HepG2 (cell line): ENCODE data around the gene TLCD3B. TPM values are rescaled to one million over a fixed set of nuclear protein-coding genes. Genes with fewer than 3 reads are reported as not detected.

Experiments used
- EP300 ChIP-seq, 3 experiments: sonication (generic) in 1 of 3; formaldehyde crosslinking in 1 of 3; IDR thresholded peaks; 2 replicates each; pipeline versions ENCODE4 v1.5.1 to v1.6.1; 2011 to 2020; ENCODE audit warnings: low read depth in 2 of 3, low read length in 2 of 3, borderline replicate concordance in 1 of 3, improper control_type of control experiment in 1 of 3, mild to moderate bottlenecking in 1 of 3, missing genetic modification reagents in 1 of 3, moderate library complexity in 1 of 3
- HOXA5 ChIP-seq: sonication (generic); formaldehyde crosslinking; IDR thresholded peaks from 2 replicates; pipeline ENCODE4 v1.4.0; 2020; ENCODE audit warnings: missing genetic modification reagents
- NR1H2 ChIP-seq: sonication (generic); formaldehyde crosslinking; IDR thresholded peaks from 2 replicates; pipeline ENCODE4 v1.8.1; 2022; ENCODE audit warnings: low read depth, missing genetic modification reagents, borderline replicate concordance
- ZBTB3 ChIP-seq: sonication (generic); formaldehyde crosslinking; IDR thresholded peaks from 2 replicates; pipeline ENCODE4 v1.4.0; 2020; ENCODE audit warnings: low read depth, mild to moderate bottlenecking, moderate library complexity, missing genetic modification reagents, borderline replicate concordance
- ZMYM3 ChIP-seq: sonication (generic); formaldehyde crosslinking; IDR thresholded peaks from 2 replicates; pipeline ENCODE4 v1.5.1; 2020; ENCODE audit warnings: mild to moderate bottlenecking, missing genetic modification reagents
- ZNF138 ChIP-seq: sonication (generic); formaldehyde crosslinking; IDR thresholded peaks from 2 replicates; pipeline ENCODE4 v1.5.0; 2020; ENCODE audit warnings: mild to moderate bottlenecking, low read depth, missing genetic modification reagents
- ZNF3 ChIP-seq: IDR thresholded peaks from 2 replicates; pipeline ENCODE4 v1.7.0; 2017; ENCODE audit warnings: inconsistent platforms
- polyA plus RNA-seq, 8 experiments: library from polyadenylated mRNA; depleted of rRNA in 3 of 8; stranded (reverse) in 7 of 8; unstranded in 1 of 8; fragments of >200 nt; fragmentation: Illumina TruSeq in 4 of 8; extraction: Trizol in 4 of 8; gene quantifications; 2 replicates each; pipeline versions ENCODE4 v1.2.1 to v1.2.3, GENCODE V29; 2011 to 2016; ENCODE audit warnings: low read depth in 4 of 8, missing spikeins in 1 of 8, mixed read lengths in 1 of 8; ENCODE audit not compliant: insufficient read depth in 1 of 8
- total RNA-seq, 5 experiments: library from RNA; depleted of rRNA; stranded (reverse); fragments of >200 nt; fragmentation: Illumina TruSeq; extraction: Trizol; gene quantifications; 2 replicates each; pipeline ENCODE4 v1.2.3, GENCODE V29; 2016; ENCODE audit warnings: low read depth in 1 of 5
- TF ChIP-seq, protein P1 (sequence below): sonication (generic); formaldehyde crosslinking; IDR thresholded peaks from 2 replicates; pipeline ENCODE4 v1.8.0; 2022; ENCODE audit warnings: mild to moderate bottlenecking, missing genetic modification reagents, moderate library complexity
- TF ChIP-seq, protein P2 (sequence below): sonication (generic); formaldehyde crosslinking; IDR thresholded peaks from 2 replicates; pipeline ENCODE4 v1.4.0; 2020; ENCODE audit warnings: missing genetic modification reagents
- TF ChIP-seq, protein P3 (sequence below): sonication (generic); formaldehyde crosslinking; IDR thresholded peaks from 2 replicates; pipeline ENCODE4 v1.5.0; 2020; ENCODE audit warnings: missing genetic modification reagents
- TF ChIP-seq, protein P4 (sequence below): IDR thresholded peaks from 2 replicates; pipeline ENCODE4 v1.6.1; 2016; ENCODE audit warnings: mild to moderate bottlenecking, missing biosample characterization, missing genetic modification reagents
- TF ChIP-seq, protein P5 (sequence below): IDR thresholded peaks from 2 replicates; pipeline ENCODE4 v1.6.1; 2012; ENCODE audit warnings: inconsistent platforms
- TF ChIP-seq, protein P6 (sequence below), 2 experiments: sonication (generic) in 1 of 2; formaldehyde crosslinking in 1 of 2; IDR thresholded peaks; 2 replicates each; pipeline versions ENCODE4 v1.6.1 to v1.9.0; 2014 to 2022; ENCODE audit warnings: antibody characterized with exemption in 1 of 2, borderline replicate concordance in 1 of 2, inconsistent platforms in 1 of 2, low read depth in 1 of 2, missing genetic modification reagents in 1 of 2

Gene TLCD3B
- total and polyA plus RNA-seq, 2 of the 13 experiments (the other 11 are each of a cell fraction or from before 2014, with no cell fraction given), result not detected

DNA sequence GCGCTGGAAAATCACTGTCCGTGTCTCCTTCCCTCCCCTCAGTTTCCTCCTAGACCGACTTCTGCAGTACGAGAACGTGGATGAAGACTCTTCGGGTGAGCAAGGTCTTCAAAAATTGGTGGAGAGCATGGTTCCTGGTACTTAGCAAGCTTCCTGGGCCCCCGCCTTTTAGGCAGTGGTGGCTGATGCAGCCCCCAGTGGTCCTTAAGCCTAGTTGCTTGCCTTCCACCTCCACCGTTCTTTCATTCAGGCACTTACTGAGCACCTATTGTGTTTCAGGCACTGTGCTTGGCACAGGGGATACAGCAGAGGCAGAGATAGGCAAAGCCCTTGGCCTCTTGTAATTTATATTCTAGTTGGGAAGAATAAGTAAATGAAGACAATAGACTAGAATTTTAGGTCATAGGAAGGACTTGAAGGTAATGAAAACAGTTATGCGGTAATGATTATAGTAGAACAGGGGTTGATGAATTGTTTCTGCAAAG is 34.3 kb downstream of the TLCD3B start (continued):
- TF ChIP-seq, protein P1, sequence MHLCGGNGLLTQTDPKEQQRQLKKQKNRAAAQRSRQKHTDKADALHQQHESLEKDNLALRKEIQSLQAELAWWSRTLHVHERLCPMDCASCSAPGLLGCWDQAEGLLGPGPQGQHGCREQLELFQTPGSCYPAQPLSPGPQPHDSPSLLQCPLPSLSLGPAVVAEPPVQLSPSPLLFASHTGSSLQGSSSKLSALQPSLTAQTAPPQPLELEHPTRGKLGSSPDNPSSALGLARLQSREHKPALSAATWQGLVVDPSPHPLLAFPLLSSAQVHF, result no peak
- TF ChIP-seq, protein P2, sequence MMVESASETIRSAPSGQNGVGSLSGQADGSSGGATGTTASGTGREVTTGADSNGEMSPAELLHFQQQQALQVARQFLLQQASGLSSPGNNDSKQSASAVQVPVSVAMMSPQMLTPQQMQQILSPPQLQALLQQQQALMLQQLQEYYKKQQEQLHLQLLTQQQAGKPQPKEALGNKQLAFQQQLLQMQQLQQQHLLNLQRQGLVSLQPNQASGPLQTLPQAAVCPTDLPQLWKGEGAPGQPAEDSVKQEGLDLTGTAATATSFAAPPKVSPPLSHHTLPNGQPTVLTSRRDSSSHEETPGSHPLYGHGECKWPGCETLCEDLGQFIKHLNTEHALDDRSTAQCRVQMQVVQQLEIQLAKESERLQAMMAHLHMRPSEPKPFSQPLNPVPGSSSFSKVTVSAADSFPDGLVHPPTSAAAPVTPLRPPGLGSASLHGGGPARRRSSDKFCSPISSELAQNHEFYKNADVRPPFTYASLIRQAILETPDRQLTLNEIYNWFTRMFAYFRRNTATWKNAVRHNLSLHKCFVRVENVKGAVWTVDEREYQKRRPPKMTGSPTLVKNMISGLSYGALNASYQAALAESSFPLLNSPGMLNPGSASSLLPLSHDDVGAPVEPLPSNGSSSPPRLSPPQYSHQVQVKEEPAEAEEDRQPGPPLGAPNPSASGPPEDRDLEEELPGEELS, result no peak
- TF ChIP-seq ZMYM3, result peak; percentile 30; the same call in 1 of the 2 replicates
- TF ChIP-seq EP300 (IDR thresholded peaks at IDR 0.05; ENCODE audit: low read depth in 2 of 2, low read length in 2 of 2), result no peak
- TF ChIP-seq EP300 (CRISPR knock-in tag; IDR thresholded peaks at IDR 0.05; ENCODE audit: borderline replicate concordance), result no peak
- TF ChIP-seq NR1H2, result no peak
- no peak for TF ChIP-seq ZNF138
- TF ChIP-seq ZNF3 (CRISPR knock-in tag), result peak; percentile 51
- TF ChIP-seq, protein P3, sequence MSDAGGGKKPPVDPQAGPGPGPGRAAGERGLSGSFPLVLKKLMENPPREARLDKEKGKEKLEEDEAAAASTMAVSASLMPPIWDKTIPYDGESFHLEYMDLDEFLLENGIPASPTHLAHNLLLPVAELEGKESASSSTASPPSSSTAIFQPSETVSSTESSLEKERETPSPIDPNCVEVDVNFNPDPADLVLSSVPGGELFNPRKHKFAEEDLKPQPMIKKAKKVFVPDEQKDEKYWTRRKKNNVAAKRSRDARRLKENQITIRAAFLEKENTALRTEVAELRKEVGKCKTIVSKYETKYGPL (CRISPR knock-in tag), result no peak
- no peak for TF ChIP-seq ZBTB3 (CRISPR knock-in tag)
- TF ChIP-seq, protein P4, sequence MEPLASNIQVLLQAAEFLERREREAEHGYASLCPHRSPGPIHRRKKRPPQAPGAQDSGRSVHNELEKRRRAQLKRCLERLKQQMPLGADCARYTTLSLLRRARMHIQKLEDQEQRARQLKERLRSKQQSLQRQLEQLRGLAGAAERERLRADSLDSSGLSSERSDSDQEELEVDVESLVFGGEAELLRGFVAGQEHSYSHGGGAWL, result no peak
- TF ChIP-seq HOXA5, result no peak
- TF ChIP-seq, protein P5, sequence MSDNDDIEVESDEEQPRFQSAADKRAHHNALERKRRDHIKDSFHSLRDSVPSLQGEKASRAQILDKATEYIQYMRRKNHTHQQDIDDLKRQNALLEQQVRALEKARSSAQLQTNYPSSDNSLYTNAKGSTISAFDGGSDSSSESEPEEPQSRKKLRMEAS, result no peak
- TF ChIP-seq, protein P6, sequence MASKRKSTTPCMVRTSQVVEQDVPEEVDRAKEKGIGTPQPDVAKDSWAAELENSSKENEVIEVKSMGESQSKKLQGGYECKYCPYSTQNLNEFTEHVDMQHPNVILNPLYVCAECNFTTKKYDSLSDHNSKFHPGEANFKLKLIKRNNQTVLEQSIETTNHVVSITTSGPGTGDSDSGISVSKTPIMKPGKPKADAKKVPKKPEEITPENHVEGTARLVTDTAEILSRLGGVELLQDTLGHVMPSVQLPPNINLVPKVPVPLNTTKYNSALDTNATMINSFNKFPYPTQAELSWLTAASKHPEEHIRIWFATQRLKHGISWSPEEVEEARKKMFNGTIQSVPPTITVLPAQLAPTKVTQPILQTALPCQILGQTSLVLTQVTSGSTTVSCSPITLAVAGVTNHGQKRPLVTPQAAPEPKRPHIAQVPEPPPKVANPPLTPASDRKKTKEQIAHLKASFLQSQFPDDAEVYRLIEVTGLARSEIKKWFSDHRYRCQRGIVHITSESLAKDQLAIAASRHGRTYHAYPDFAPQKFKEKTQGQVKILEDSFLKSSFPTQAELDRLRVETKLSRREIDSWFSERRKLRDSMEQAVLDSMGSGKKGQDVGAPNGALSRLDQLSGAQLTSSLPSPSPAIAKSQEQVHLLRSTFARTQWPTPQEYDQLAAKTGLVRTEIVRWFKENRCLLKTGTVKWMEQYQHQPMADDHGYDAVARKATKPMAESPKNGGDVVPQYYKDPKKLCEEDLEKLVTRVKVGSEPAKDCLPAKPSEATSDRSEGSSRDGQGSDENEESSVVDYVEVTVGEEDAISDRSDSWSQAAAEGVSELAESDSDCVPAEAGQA (IDR thresholded peaks at IDR 0.05; ENCODE audit: low read depth), result 0 out of 2 replicates have a peak, but pooled peaks have one; percentile 6
- TF ChIP-seq, protein P6 (CRISPR knock-in tag; IDR thresholded peaks at IDR 0.05; ENCODE audit: borderline replicate concordance), result no peak
